ENCODE measurements around the gene ACTBL2.

The ACTBL2 gene

GRCh38 chr5:57501414-57502201, 19.0 kb upstream of the ACTBL2 start:
- Mint-ChIP-seq H3K27me3 (peaks cover 8% of the 10 kb centered on the region), H3K4me1 (peaks cover 11% of the 10 kb centered on the region), H3K4me3 (no peak overlapping the region), H3K9me3 (no peaks in the 10 kb centered on the region), H3K27ac (peak overlapping the region; percentile 25 to 74)
- DNase-seq = no peak
- no peak for ATAC-seq

- no peaks in the 10 kb centered on the region for H3K9me3 Mint-ChIP-seq
- H3K4me3 Mint-ChIP-seq = peak overlapping the region; percentile 48 to 76
- peaks cover 8% of the 10 kb centered on the region for H3K27me3 Mint-ChIP-seq
- peaks cover 29% of the 10 kb centered on the region for H3K4me1 Mint-ChIP-seq
- ATAC-seq = peak; percentile 64
- peak in 1 of 2 donors; percentile 16 for DNase-seq
- peak overlapping the region in 1 of 2 donors; percentile 72 for H3K27ac Mint-ChIP-seq
These were observed 16.8 kb upstream of the ACTBL2 start for GRCh38 chr5:57499262-57500050.

- Mint-ChIP-seq H3K27me3 (peaks cover 18% of the 10 kb centered on the region), H3K4me3 (no peak overlapping the region), H3K27ac (no peak overlapping the region), H3K4me1 (peaks cover 34% of the 10 kb centered on the region), H3K9me3 (no peaks in the 10 kb centered on the region)
- no peak for ATAC-seq
- no peak for DNase-seq
These were observed 15.1 kb upstream of the ACTBL2 start for GRCh38 chr5:57497733-57498132.

- Mint-ChIP-seq H3K27ac (peak overlapping the region in 1 of 2 donors; percentile 21), H3K4me3 (peak overlapping the region; percentile 13 to 49), H3K27me3 (peaks cover 19% of the 10 kb centered on the region), H3K4me1 (peaks cover 34% of the 10 kb centered on the region), H3K9me3 (no peaks in the 10 kb centered on the region)
- DNase-seq (no peak), ATAC-seq (peak; percentile 55)
These were observed 12.9 kb upstream of the ACTBL2 start for GRCh38 chr5:57495285-57496086.

GRCh38 chr5:57494104-57495098, 11.8 kb upstream of the ACTBL2 start:
- ATAC-seq (peak; percentile 85), DNase-seq (peak; percentile 45 to 58)
- peak overlapping the region; percentile 5 to 59 for H3K27ac Mint-ChIP-seq
- H3K27me3 Mint-ChIP-seq = peaks cover 27% of the 10 kb centered on the region
- H3K4me1 Mint-ChIP-seq = peaks cover 29% of the 10 kb centered on the region
- peak overlapping the region; percentile 27 to 49 for H3K4me3 Mint-ChIP-seq
- H3K9me3 Mint-ChIP-seq = no peaks in the 10 kb centered on the region

GRCh38 chr5:57493034-57493433, 10.4 kb upstream of the ACTBL2 start:
- ATAC-seq (no peak), DNase-seq (no peak)
- H3K9me3 Mint-ChIP-seq = no peaks in the 10 kb centered on the region
- H3K27me3 Mint-ChIP-seq = peaks cover 21% of the 10 kb centered on the region
- peaks cover 23% of the 10 kb centered on the region for H3K4me1 Mint-ChIP-seq
- no peak overlapping the region for H3K4me3 Mint-ChIP-seq
- no peak overlapping the region for H3K27ac Mint-ChIP-seq

- peaks cover 19% of the 10 kb centered on the region for H3K27me3 Mint-ChIP-seq
- H3K4me1 Mint-ChIP-seq = peaks cover 23% of the 10 kb centered on the region
- no peak overlapping the region for H3K4me3 Mint-ChIP-seq
- H3K27ac Mint-ChIP-seq = no peak overlapping the region
- no peak for ATAC-seq
- no peak for DNase-seq
- no peaks in the 10 kb centered on the region for H3K9me3 Mint-ChIP-seq
These were observed 10.0 kb upstream of the ACTBL2 start for GRCh38 chr5:57492632-57493031.

- no peak for ATAC-seq
- peaks cover 19% of the 10 kb centered on the region for H3K27me3 Mint-ChIP-seq
- H3K27ac Mint-ChIP-seq = no peak overlapping the region
- no peak for DNase-seq
- no peak overlapping the region for H3K4me3 Mint-ChIP-seq
- H3K9me3 Mint-ChIP-seq = no peaks in the 10 kb centered on the region
- peaks cover 23% of the 10 kb centered on the region for H3K4me1 Mint-ChIP-seq
These were observed 8.9 kb upstream of the ACTBL2 start for GRCh38 chr5:57491369-57491965.

- H3K9me3 Mint-ChIP-seq = no peaks in the 10 kb centered on the region
- H3K27ac Mint-ChIP-seq = peak overlapping the region in 1 of 2 donors; percentile 17
- H3K4me1 Mint-ChIP-seq = no peaks in the 10 kb centered on the region
- H3K4me3 Mint-ChIP-seq = no peak overlapping the region
- peaks cover 22% of the 10 kb centered on the region for H3K27me3 Mint-ChIP-seq
- DNase-seq = no peak
- ATAC-seq = peak; percentile 42
These were observed 5.8 kb upstream of the ACTBL2 start for GRCh38 chr5:57488215-57488955.

GRCh38 chr5:57486027-57486602, 3.5 kb upstream of the ACTBL2 start:
- no peak for DNase-seq
- ATAC-seq = peak; percentile 9

GRCh38 chr5:57478826-57479225, 3.8 kb downstream of the ACTBL2 start:
- Mint-ChIP-seq H3K27ac (no peak overlapping the region), H3K4me1 (no peaks in the 10 kb centered on the region), H3K27me3 (peaks cover 9% of the 10 kb centered on the region), H3K9me3 (no peaks in the 10 kb centered on the region), H3K4me3 (no peak overlapping the region)
- no peak for ATAC-seq
- no peak for DNase-seq

More at GRCh38 chr5:57486027-57486602, 3.5 kb upstream of the ACTBL2 start:
- no peaks in the 10 kb centered on the region for H3K9me3 Mint-ChIP-seq
- no peaks in the 10 kb centered on the region for H3K4me1 Mint-ChIP-seq
- no peak overlapping the region for H3K4me3 Mint-ChIP-seq
- peaks cover 24% of the 10 kb centered on the region for H3K27me3 Mint-ChIP-seq
- H3K27ac Mint-ChIP-seq = no peak overlapping the region

GRCh38 chr5:57476601-57477056, 6.0 kb downstream of the ACTBL2 start:
- Mint-ChIP-seq H3K4me1 (no peaks in the 10 kb centered on the region), H3K9me3 (no peaks in the 10 kb centered on the region), H3K27ac (no peak overlapping the region), H3K4me3 (no peak overlapping the region), H3K27me3 (no peaks in the 10 kb centered on the region)
- DNase-seq (no peak), ATAC-seq (no peak)

GRCh38 chr5:57470339-57470738, 12.3 kb downstream of the ACTBL2 start:
- H3K27me3 Mint-ChIP-seq = peaks cover 12% of the 10 kb centered on the region
- no peak overlapping the region for H3K27ac Mint-ChIP-seq
- no peak overlapping the region for H3K4me3 Mint-ChIP-seq
- no peak for ATAC-seq
- no peaks in the 10 kb centered on the region for H3K9me3 Mint-ChIP-seq
- H3K4me1 Mint-ChIP-seq = no peaks in the 10 kb centered on the region
- DNase-seq = no peak

Measured in stimulated activated naive CD8-positive, alpha-beta T cell treated with anti-CD3 and anti-CD28 coated beads, Interleukin-15, amount 100 ng/mL, for 72 hours (primary cell).